A549 (cell line): ENCODE data around the gene NLRP1. TPM values are rescaled to one million over a fixed set of nuclear protein-coding genes. Genes with fewer than 3 reads are reported as not detected.

Experiments used
- ATAC-seq, 2 experiments: fragments of 200-7000 bp in 1 of 2; fragments of >200 bp in 1 of 2; cut with Nextera tagmentation in 1 of 2; cut with Tn5 transposase in 1 of 2; 3 replicates each; pipeline versions ENCODE4 v1.8.0 to v1.9.1; 2018 to 2020; ENCODE audit warnings: mild to moderate bottlenecking in 1 of 2, moderate library complexity in 1 of 2
- CTCF ChIA-PET: fragments of 300-600 bp; sonication (Branson Sonifier 250); formaldehyde crosslinking; extraction: SDS; loops from one replicate; lab custom pipeline; 2021; ENCODE audit warnings: antibody characterized with exemption, inconsistent platforms; lab: Yijun Ruan, JAX
- POLR2A ChIA-PET: fragments of 350-600 bp; formaldehyde crosslinking; extraction: SDS; loops from one replicate; lab custom pipeline; 2021; ENCODE audit warnings: antibody characterized with exemption, inconsistent platforms; lab: Yijun Ruan, JAX
- DNase-seq, 2 experiments: peaks; one replicate each; pipeline versions ENCODE4 v3.0.0 to v3.0.0-alpha.2; 2011 to 2016; ENCODE audit warnings: low read depth in 1 of 2, low spot score in 1 of 2
- FAIRE-seq: peaks from 2 replicates; lab custom pipeline; 2011; peaks lifted over from hg19 to GRCh38; lab: Jason Lieb, UNC
- H3K27ac ChIP-seq, 2 experiments: fragments of >200 bp; sonication (Bioruptor Twin); formaldehyde crosslinking; 3 replicates each; pipeline ENCODE4 v1.5.1; 2016 to 2017
- H3K4me1 ChIP-seq: fragments of >200 bp; sonication (Bioruptor Twin); formaldehyde crosslinking; 3 replicates; pipeline ENCODE4 v1.6.1; 2016
- H3K4me2 ChIP-seq: fragments of >200 bp; sonication (Bioruptor Twin); formaldehyde crosslinking; 3 replicates; pipeline ENCODE4 v1.6.1; 2016
- H3K4me3 ChIP-seq: fragments of >200 bp; sonication (Bioruptor Twin); formaldehyde crosslinking; 3 replicates; pipeline ENCODE4 v1.5.1; 2016
- H3K9me3 ChIP-seq: fragments of >200 bp; sonication (Bioruptor Twin); formaldehyde crosslinking; 3 replicates; pipeline ENCODE4 v1.6.1; 2016
- CBX2 ChIP-seq: fragments of 200-600 bp; sonication (generic); IDR thresholded peaks from 2 replicates; pipeline ENCODE4 v1.6.1; 2016; ENCODE audit warnings: low read depth, mild to moderate bottlenecking, borderline replicate concordance
- CBX8 ChIP-seq: fragments of 200-600 bp; sonication (generic); IDR thresholded peaks from 2 replicates; pipeline ENCODE4 v1.6.1; 2016
- FOSB ChIP-seq: fragments of 250-450 bp; sonication (Bioruptor Pico); IDR thresholded peaks from 2 replicates; pipeline ENCODE4 v1.5.0; 2020; ENCODE audit warnings: mild to moderate bottlenecking, moderate library complexity
- GATA3 ChIP-seq: IDR thresholded peaks from 2 replicates; pipeline ENCODE4 v1.6.1; 2012; ENCODE audit warnings: borderline replicate concordance
- HEYL ChIP-seq: fragments of 250-450 bp; sonication (Bioruptor Pico); IDR thresholded peaks from 2 replicates; pipeline ENCODE4 v1.8.0; 2021; ENCODE audit warnings: mild to moderate bottlenecking, moderate library complexity
- HOXA7 ChIP-seq: fragments of 250-450 bp; sonication (Bioruptor Pico); IDR thresholded peaks from 2 replicates; pipeline ENCODE4 v1.5.0; 2020; ENCODE audit warnings: mild to moderate bottlenecking, moderate library complexity
- HOXB5 ChIP-seq: fragments of 250-450 bp; sonication (Bioruptor Pico); IDR thresholded peaks from 2 replicates; pipeline ENCODE4 v1.5.0; 2020; ENCODE audit warnings: mild to moderate bottlenecking, moderate library complexity
- KDM1A ChIP-seq: fragments of 200-600 bp; sonication (generic); IDR thresholded peaks from 2 replicates; pipeline ENCODE4 v1.6.1; 2016; ENCODE audit warnings: low read depth, mild to moderate bottlenecking
- PHF8 ChIP-seq: fragments of 200-600 bp; sonication (generic); IDR thresholded peaks from 2 replicates; pipeline ENCODE4 v1.6.1; 2016; ENCODE audit warnings: low read depth, mild to moderate bottlenecking, antibody characterized with exemption, moderate library complexity, borderline replicate concordance
- POLR2AphosphoS2 ChIP-seq: conservative IDR thresholded peaks from 2 replicates; pipeline ENCODE4 v1.6.1; 2012; ENCODE audit warnings: low read length, improper control_type of control experiment, inconsistent platforms
- RAD21 ChIP-seq, 2 experiments: fragments of >200 bp in 1 of 2; sonication (Bioruptor Twin) in 1 of 2; formaldehyde crosslinking in 1 of 2; IDR thresholded peaks in 1 of 2; conservative IDR thresholded peaks in 1 of 2; 2 replicates in 1 of 2; 3 replicates in 1 of 2; pipeline ENCODE4 v1.6.1; 2012 to 2018; ENCODE audit warnings: inconsistent platforms in 1 of 2
- SMC3 ChIP-seq: fragments of >200 bp; sonication (Bioruptor Twin); formaldehyde crosslinking; IDR thresholded peaks from 3 replicates; pipeline ENCODE4 v1.6.1; 2018; ENCODE audit warnings: inconsistent platforms
- SREBF2 ChIP-seq: fragments of 450-650 bp; IDR thresholded peaks from 2 replicates; pipeline ENCODE4 v1.6.1; 2014; ENCODE audit warnings: mild to moderate bottlenecking, moderate library complexity
- TP53 ChIP-seq: fragments of 250-450 bp; sonication (Bioruptor Pico); IDR thresholded peaks from 2 replicates; pipeline ENCODE4 v1.5.0; 2021; ENCODE audit warnings: mild to moderate bottlenecking, moderate library complexity
- ZC3H11A ChIP-seq: fragments of 450-650 bp; IDR thresholded peaks from 2 replicates; pipeline ENCODE4 v1.6.1; 2014; ENCODE audit warnings: antibody characterized with exemption, mild to moderate bottlenecking
- ZNF302 ChIP-seq: fragments of 250-450 bp; sonication (Bioruptor Pico); IDR thresholded peaks from 2 replicates; pipeline ENCODE4 v1.9.0; 2021; ENCODE audit warnings: inconsistent platforms, mild to moderate bottlenecking, moderate library complexity
- WGBS: methylation state at CpG from one replicate; pipeline ENCODE4 v1.1.6; 2017; ENCODE audit errors: missing lambda C conversion rate; 5-methylcytosine and 5-hydroxymethylcytosine counted together
- polyA plus RNA-seq, 4 experiments: library from polyadenylated mRNA; depleted of rRNA in 3 of 4; stranded (reverse); fragments of >200 nt; fragmentation: RNase III in 1 of 4; extraction: RNeasy Plus Mini Kit Qiagen cat#74134 plus additional on column Dnase treatment in 1 of 4; gene quantifications; 2 replicates in 3 of 4; 3 replicates in 1 of 4; pipeline ENCODE4 v1.2.3, GENCODE V29; 2011 to 2017
- TF ChIP-seq, protein P1 (sequence below): fragments of >200 bp; sonication (Bioruptor Twin); formaldehyde crosslinking; IDR thresholded peaks from 3 replicates; pipeline ENCODE4 v1.5.1; 2016
- TF ChIP-seq, protein P2 (sequence below): fragments of 150-350 bp; IDR thresholded peaks from 2 replicates; pipeline ENCODE4 v1.6.1; 2014; ENCODE audit warnings: low read depth, mild to moderate bottlenecking, low read length
- TF ChIP-seq, protein P3 (sequence below): IDR thresholded peaks from 2 replicates; pipeline ENCODE4 v1.6.1; 2012; ENCODE audit warnings: low read depth, borderline replicate concordance
- TF ChIP-seq, protein P4 (sequence below): fragments of 250-450 bp; sonication (Bioruptor Pico); IDR thresholded peaks from 2 replicates; pipeline ENCODE4 v1.5.0; 2021; ENCODE audit warnings: mild to moderate bottlenecking, moderate library complexity, borderline replicate concordance
- TF ChIP-seq, protein P5 (sequence below): fragments of 450-650 bp; IDR thresholded peaks from 2 replicates; pipeline ENCODE4 v1.6.1; 2014; ENCODE audit warnings: antibody characterized with exemption
- TF ChIP-seq, protein P6 (sequence below): fragments of >200 bp; sonication (Bioruptor Twin); formaldehyde crosslinking; IDR thresholded peaks from 3 replicates; pipeline ENCODE4 v1.6.1; 2016

NLRP1 gene
- polyA plus RNA-seq, 2 of the 4 experiments (the other 2 are of a cell fraction): 1.1 to 4.4 TPM

DNA sequence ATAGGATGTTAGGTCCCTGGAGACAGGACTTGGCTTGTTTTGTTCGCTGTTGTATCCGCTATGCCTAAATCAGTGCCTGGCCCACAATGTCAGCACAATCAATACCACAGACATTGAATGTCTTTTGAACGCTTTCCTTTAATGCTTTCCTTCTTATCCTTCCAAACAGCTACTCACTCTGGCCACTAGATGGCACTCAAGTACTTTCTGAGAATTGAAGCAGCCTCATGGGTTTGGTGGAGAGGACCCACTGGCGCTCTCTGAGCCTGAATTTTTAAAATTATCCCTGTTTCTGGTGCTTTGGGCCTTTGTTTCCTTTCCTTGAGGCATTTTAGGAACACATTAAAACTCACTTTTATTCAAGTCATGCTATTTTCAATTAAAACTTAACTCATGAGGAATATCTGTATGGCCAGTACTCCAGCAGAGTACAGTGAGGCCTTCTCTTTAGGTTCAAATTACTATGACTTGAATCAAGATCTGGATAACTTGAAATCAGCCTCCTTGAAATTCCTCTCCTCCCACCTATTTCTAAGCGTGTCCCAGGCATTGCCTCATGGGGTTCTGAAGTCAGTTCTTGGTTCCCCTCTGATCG, 3.2 kb upstream of the NLRP1 start (continued):
- TF ChIP-seq, protein P1, sequence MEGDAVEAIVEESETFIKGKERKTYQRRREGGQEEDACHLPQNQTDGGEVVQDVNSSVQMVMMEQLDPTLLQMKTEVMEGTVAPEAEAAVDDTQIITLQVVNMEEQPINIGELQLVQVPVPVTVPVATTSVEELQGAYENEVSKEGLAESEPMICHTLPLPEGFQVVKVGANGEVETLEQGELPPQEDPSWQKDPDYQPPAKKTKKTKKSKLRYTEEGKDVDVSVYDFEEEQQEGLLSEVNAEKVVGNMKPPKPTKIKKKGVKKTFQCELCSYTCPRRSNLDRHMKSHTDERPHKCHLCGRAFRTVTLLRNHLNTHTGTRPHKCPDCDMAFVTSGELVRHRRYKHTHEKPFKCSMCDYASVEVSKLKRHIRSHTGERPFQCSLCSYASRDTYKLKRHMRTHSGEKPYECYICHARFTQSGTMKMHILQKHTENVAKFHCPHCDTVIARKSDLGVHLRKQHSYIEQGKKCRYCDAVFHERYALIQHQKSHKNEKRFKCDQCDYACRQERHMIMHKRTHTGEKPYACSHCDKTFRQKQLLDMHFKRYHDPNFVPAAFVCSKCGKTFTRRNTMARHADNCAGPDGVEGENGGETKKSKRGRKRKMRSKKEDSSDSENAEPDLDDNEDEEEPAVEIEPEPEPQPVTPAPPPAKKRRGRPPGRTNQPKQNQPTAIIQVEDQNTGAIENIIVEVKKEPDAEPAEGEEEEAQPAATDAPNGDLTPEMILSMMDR: peak; percentile 95
- TF ChIP-seq TP53 (CRISPR knock-in tag) (no peak), CBX8 (no peak), ZNF302 (CRISPR knock-in tag) (no peak)
- TF ChIP-seq, protein P2, sequence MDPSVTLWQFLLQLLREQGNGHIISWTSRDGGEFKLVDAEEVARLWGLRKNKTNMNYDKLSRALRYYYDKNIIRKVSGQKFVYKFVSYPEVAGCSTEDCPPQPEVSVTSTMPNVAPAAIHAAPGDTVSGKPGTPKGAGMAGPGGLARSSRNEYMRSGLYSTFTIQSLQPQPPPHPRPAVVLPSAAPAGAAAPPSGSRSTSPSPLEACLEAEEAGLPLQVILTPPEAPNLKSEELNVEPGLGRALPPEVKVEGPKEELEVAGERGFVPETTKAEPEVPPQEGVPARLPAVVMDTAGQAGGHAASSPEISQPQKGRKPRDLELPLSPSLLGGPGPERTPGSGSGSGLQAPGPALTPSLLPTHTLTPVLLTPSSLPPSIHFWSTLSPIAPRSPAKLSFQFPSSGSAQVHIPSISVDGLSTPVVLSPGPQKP: no peak

DNA sequence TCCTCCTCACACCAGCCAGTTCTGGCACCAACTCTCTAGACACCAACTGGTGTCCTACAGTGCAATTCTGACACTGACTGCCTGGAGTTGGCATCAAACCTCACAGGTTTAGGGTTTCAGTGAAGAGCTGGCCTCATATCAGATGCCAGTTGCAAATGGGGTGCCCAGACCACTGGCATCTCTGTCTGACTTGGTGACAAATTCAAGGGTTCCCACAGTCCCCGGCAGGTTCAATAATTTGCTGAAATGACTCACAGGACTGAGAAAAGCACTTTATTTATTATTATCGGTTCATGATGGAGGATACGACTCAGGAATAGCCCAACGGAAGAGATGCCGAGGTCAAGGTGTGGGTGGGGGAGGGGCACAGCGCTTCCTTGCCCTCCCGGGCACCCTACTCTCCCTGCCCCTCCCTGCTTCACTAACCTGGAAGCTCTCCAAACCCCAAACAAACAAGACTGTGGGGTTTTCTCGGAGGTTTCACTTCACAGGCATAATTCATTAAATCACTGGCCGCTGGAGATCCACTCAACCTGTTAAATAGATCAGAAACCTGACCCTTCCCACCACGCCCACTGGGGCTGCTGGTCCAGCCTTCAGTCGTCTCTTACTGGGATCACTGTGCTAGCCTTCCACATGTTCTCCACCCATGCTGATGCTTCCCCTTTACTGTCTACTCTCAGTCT, 1.7 kb upstream of the NLRP1 start:
- ChIA-PET POLR2A (no interaction called here), CTCF (interaction anchor here (0.7 to 2.9 kb wide), 10 partner anchors 10 to 856 kb away, joined by 3 to 15 read pairs (median 3); no protein-coding TSS in a partner anchor)
- Histone ChIP-seq H3K4me2 (peak overlapping the region; percentile 6; the same call in 1 of the 3 replicates), H3K4me1 (peaks cover 15% of the 10 kb centered on the region; the same call in 2 of the 3 replicates), H3K27ac (no peak overlapping the region), H3K9me3 (no peaks in the 10 kb centered on the region), H3K4me3 (no peak overlapping the region)
- DNase-seq: no peak
- 21% methylated on average over 11 of the region's 11 CpGs for WGBS
- FAIRE-seq: no peak
- ATAC-seq: no peak
- no peak for TF ChIP-seq CBX8
- TF ChIP-seq, protein P3, sequence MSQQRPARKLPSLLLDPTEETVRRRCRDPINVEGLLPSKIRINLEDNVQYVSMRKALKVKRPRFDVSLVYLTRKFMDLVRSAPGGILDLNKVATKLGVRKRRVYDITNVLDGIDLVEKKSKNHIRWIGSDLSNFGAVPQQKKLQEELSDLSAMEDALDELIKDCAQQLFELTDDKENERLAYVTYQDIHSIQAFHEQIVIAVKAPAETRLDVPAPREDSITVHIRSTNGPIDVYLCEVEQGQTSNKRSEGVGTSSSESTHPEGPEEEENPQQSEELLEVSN: no peak
- TF ChIP-seq SMC3: no peak
- no peak for TF ChIP-seq GATA3
- TF ChIP-seq KDM1A: no peak
- TF ChIP-seq, protein P1: no peak
- no peak for TF ChIP-seq CBX2
- no peak for TF ChIP-seq HEYL
- no peak for TF ChIP-seq RAD21 (conservative IDR thresholded peaks at IDR 0.05 in 1 of 2, IDR thresholded peaks at IDR 0.05 in 1 of 2)
- TF ChIP-seq PHF8: no peak
- TF ChIP-seq, protein P4, sequence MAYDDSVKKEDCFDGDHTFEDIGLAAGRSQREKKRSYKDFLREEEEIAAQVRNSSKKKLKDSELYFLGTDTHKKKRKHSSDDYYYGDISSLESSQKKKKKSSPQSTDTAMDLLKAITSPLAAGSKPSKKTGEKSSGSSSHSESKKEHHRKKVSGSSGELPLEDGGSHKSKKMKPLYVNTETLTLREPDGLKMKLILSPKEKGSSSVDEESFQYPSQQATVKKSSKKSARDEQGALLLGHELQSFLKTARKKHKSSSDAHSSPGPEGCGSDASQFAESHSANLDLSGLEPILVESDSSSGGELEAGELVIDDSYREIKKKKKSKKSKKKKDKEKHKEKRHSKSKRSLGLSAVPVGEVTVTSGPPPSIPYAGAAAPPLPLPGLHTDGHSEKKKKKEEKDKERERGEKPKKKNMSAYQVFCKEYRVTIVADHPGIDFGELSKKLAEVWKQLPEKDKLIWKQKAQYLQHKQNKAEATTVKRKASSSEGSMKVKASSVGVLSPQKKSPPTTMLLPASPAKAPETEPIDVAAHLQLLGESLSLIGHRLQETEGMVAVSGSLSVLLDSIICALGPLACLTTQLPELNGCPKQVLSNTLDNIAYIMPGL (CRISPR knock-in tag): no peak
- TF ChIP-seq POLR2AphosphoS2: no peak
- TF ChIP-seq TP53 (CRISPR knock-in tag): no peak
- no peak for TF ChIP-seq SREBF2
- no peak for TF ChIP-seq HOXA7 (CRISPR knock-in tag)
- no peak for TF ChIP-seq HOXB5 (CRISPR knock-in tag)
- TF ChIP-seq FOSB (CRISPR knock-in tag): no peak
- TF ChIP-seq, protein P5, sequence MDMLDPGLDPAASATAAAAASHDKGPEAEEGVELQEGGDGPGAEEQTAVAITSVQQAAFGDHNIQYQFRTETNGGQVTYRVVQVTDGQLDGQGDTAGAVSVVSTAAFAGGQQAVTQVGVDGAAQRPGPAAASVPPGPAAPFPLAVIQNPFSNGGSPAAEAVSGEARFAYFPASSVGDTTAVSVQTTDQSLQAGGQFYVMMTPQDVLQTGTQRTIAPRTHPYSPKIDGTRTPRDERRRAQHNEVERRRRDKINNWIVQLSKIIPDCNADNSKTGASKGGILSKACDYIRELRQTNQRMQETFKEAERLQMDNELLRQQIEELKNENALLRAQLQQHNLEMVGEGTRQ: no peak
- TF ChIP-seq, protein P6, sequence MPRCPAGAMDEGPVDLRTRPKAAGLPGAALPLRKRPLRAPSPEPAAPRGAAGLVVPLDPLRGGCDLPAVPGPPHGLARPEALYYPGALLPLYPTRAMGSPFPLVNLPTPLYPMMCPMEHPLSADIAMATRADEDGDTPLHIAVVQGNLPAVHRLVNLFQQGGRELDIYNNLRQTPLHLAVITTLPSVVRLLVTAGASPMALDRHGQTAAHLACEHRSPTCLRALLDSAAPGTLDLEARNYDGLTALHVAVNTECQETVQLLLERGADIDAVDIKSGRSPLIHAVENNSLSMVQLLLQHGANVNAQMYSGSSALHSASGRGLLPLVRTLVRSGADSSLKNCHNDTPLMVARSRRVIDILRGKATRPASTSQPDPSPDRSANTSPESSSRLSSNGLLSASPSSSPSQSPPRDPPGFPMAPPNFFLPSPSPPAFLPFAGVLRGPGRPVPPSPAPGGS: no peak
- TF ChIP-seq ZC3H11A: no peak
